H1 (cell line): ENCODE results near the gene COL28A1. TPM values are rescaled to one million over a fixed set of nuclear protein-coding genes. Genes with fewer than 3 reads are reported as not detected.

Experiments
- CTCF ChIA-PET: fragments of 300-600 bp; sonication (Branson Sonifier 250); formaldehyde crosslinking; loops from one replicate; lab custom pipeline; 2021; ENCODE audit not compliant: partially characterized antibody; lab: Charles Lee
- POLR2A ChIA-PET: fragments of 300-600 bp; sonication (Branson Sonifier 250); formaldehyde crosslinking; loops from one replicate; lab custom pipeline; 2021; ENCODE audit warnings: inconsistent platforms; ENCODE audit not compliant: partially characterized antibody; lab: Charles Lee
- DNase-seq, 2 experiments: peaks; one replicate each; pipeline versions ENCODE4 v3.0.0 to v3.0.0-alpha.2; 2010 to 2022; ENCODE audit warnings: low spot score in 2 of 2, low read depth in 1 of 2, mixed read lengths in 1 of 2
- FAIRE-seq: peaks from 2 replicates; lab custom pipeline; 2011; peaks lifted over from hg19 to GRCh38; lab: Jason Lieb, UNC
- H2AFZ ChIP-seq: 2 replicates; pipeline ENCODE4 v1.8.1; 2012; ENCODE audit warnings: low read length, inconsistent platforms
- H2AK5ac ChIP-seq: 2 replicates; pipeline ENCODE4 v1.6.1; 2013; ENCODE audit warnings: low read depth, low read length
- H2BK120ac ChIP-seq: replicated peaks from 2 replicates; pipeline ENCODE3; 2013; ENCODE audit warnings: low read depth, low read length, inconsistent platforms
- H2BK12ac ChIP-seq: 2 replicates; pipeline ENCODE4 v1.6.1; 2013; ENCODE audit warnings: low read depth, low read length
- H2BK15ac ChIP-seq: 2 replicates; pipeline ENCODE4 v1.6.1; 2013; ENCODE audit warnings: low read length
- H2BK20ac ChIP-seq: 2 replicates; pipeline ENCODE4 v1.6.1; 2013; ENCODE audit warnings: low read length
- H2BK5ac ChIP-seq: 2 replicates; pipeline ENCODE4 v1.6.1; 2013; ENCODE audit warnings: low read depth, low read length
- H3K14ac ChIP-seq: 2 replicates; pipeline ENCODE4 v1.6.1; 2013; ENCODE audit warnings: inconsistent platforms; ENCODE audit not compliant: insufficient read length
- H3K18ac ChIP-seq: 2 replicates; pipeline ENCODE4 v1.6.1; 2013; ENCODE audit warnings: low read length; ENCODE audit errors: extremely low read depth
- H3K23ac ChIP-seq: 2 replicates; pipeline ENCODE4 v1.6.1; 2013; ENCODE audit warnings: inconsistent platforms; ENCODE audit not compliant: insufficient read length
- H3K23me2 ChIP-seq: 2 replicates; pipeline ENCODE4 v1.6.1; 2013; ENCODE audit warnings: low read depth, low read length
- H3K27ac ChIP-seq: 2 replicates; pipeline ENCODE4 v1.6.1; 2011; ENCODE audit warnings: low read depth, low read length, inconsistent platforms
- H3K27me3 ChIP-seq, 4 experiments: replicated peaks in 1 of 4; 1 replicate in 1 of 4; 2 replicates in 3 of 4; pipeline versions ENCODE4 v1.6.1 to v1.8.1; 2011 to 2013; ENCODE audit warnings: low read length in 3 of 4, mild to moderate bottlenecking in 3 of 4, inconsistent platforms in 2 of 4, mixed read lengths in 2 of 4, moderate library complexity in 1 of 4; ENCODE audit not compliant: control insufficient read depth in 3 of 4, insufficient read depth in 3 of 4; ENCODE audit errors: extremely low read depth in 1 of 4
- H3K36me3 ChIP-seq, 4 experiments: 2 replicates each; pipeline versions ENCODE4 v1.6.1 to v1.8.1; 2011 to 2013; ENCODE audit warnings: mild to moderate bottlenecking in 4 of 4, low read length in 3 of 4, moderate library complexity in 2 of 4, control low read depth in 1 of 4, inconsistent platforms in 1 of 4; ENCODE audit not compliant: insufficient read depth in 4 of 4, control insufficient read depth in 2 of 4
- H3K4ac ChIP-seq: replicated peaks from 2 replicates; pipeline ENCODE3; 2013; ENCODE audit warnings: low read length, low read depth, mixed read lengths, inconsistent platforms; ENCODE audit not compliant: insufficient read length
- H3K4me1 ChIP-seq, 4 experiments: replicated peaks in 1 of 4; 1 replicate in 1 of 4; 2 replicates in 3 of 4; pipeline versions ENCODE4 v1.6.1 to v1.8.1; 2011 to 2013; ENCODE audit warnings: low read length in 3 of 4, inconsistent platforms in 2 of 4, mixed read lengths in 1 of 4; ENCODE audit not compliant: insufficient read depth in 4 of 4, control insufficient read depth in 3 of 4
- H3K4me2 ChIP-seq, 2 experiments: 2 replicates each; pipeline versions ENCODE4 v1.6.1 to v1.8.1; 2011 to 2013; ENCODE audit warnings: low read depth in 2 of 2, low read length in 2 of 2, control low read depth in 1 of 2, inconsistent platforms in 1 of 2, mild to moderate bottlenecking in 1 of 2; ENCODE audit not compliant: insufficient read depth in 1 of 2
- H3K4me3 ChIP-seq, 4 experiments: fragments of 200-600, 300-600 bp in 1 of 4; sonication (generic), shearing (Covaris generic), sonication (Bioruptor Twin) in 1 of 4; 2 replicates each; pipeline versions ENCODE4 v1.5.1 to v1.8.1; 2011 to 2016; ENCODE audit warnings: low read length in 4 of 4, low read depth in 3 of 4, control low read depth in 2 of 4, inconsistent platforms in 2 of 4, mild to moderate bottlenecking in 2 of 4, mixed read lengths in 1 of 4, moderate library complexity in 1 of 4; ENCODE audit not compliant: insufficient read depth in 2 of 4; ENCODE audit errors: extremely low read depth in 1 of 4
- H3K56ac ChIP-seq: replicated peaks from 2 replicates; pipeline ENCODE3; 2013; ENCODE audit warnings: low read depth, mild to moderate bottlenecking, mixed read lengths, low read length, inconsistent platforms; ENCODE audit not compliant: insufficient read length
- H3K79me1 ChIP-seq: 2 replicates; pipeline ENCODE4 v1.6.1; 2013; ENCODE audit warnings: low read depth, low read length, control low read depth
- H3K79me2 ChIP-seq, 2 experiments: 2 replicates each; pipeline versions ENCODE4 v1.6.1 to v1.8.1; 2012 to 2013; ENCODE audit warnings: low read length in 2 of 2, mild to moderate bottlenecking in 2 of 2, inconsistent platforms in 1 of 2; ENCODE audit not compliant: insufficient read depth in 2 of 2, control insufficient read depth in 1 of 2
- H3K9ac ChIP-seq, 4 experiments: replicated peaks in 1 of 4; 1 replicate in 1 of 4; 2 replicates in 3 of 4; pipeline versions ENCODE4 v1.6.1 to v1.8.1; 2011 to 2013; ENCODE audit warnings: low read depth in 3 of 4, low read length in 3 of 4, control low read depth in 2 of 4, mild to moderate bottlenecking in 2 of 4, moderate library complexity in 2 of 4, inconsistent platforms in 1 of 4; ENCODE audit errors: extremely low read depth in 1 of 4
- H3K9me3 ChIP-seq, 2 experiments: 2 replicates each; pipeline versions ENCODE4 v1.6.1 to v1.8.1; 2012 to 2013; ENCODE audit warnings: mild to moderate bottlenecking in 2 of 2, moderate library complexity in 2 of 2, control low read depth in 1 of 2, inconsistent platforms in 1 of 2, low read depth in 1 of 2, low read length in 1 of 2, mixed read lengths in 1 of 2; ENCODE audit not compliant: insufficient read depth in 2 of 2
- H4K20me1 ChIP-seq, 2 experiments: replicated peaks in 1 of 2; 2 replicates each; pipeline versions ENCODE3 to v1.8.1; 2011 to 2013; ENCODE audit warnings: inconsistent platforms in 2 of 2, low read length in 2 of 2, mild to moderate bottlenecking in 1 of 2; ENCODE audit not compliant: insufficient read depth in 2 of 2, control insufficient read depth in 1 of 2
- H4K5ac ChIP-seq: 2 replicates; pipeline ENCODE4 v1.6.1; 2013; ENCODE audit warnings: low read length, low read depth, mixed read lengths, inconsistent platforms; ENCODE audit not compliant: insufficient read length
- H4K8ac ChIP-seq: 2 replicates; pipeline ENCODE4 v1.8.0; 2013; ENCODE audit warnings: mild to moderate bottlenecking, moderate library complexity, low read length, inconsistent platforms; ENCODE audit not compliant: insufficient read depth; ENCODE audit errors: extremely low read depth
- H4K91ac ChIP-seq: replicated peaks from 2 replicates; pipeline ENCODE3; 2013; ENCODE audit warnings: low read length, mixed read lengths, inconsistent platforms; ENCODE audit not compliant: insufficient read length
- ASH2L ChIP-seq: fragments of 200-600, 300-600 bp; sonication (generic); IDR thresholded peaks from one replicate; pipeline ENCODE4 v1.7.1; 2017; ENCODE audit warnings: low read length
- ATF3 ChIP-seq: IDR thresholded peaks from 2 replicates; pipeline ENCODE4 v1.6.1; 2011; ENCODE audit warnings: low read depth, mild to moderate bottlenecking, low read length; ENCODE audit not compliant: insufficient read depth
- BRCA1 ChIP-seq: IDR thresholded peaks from 2 replicates; pipeline ENCODE4 v1.6.1; 2012; ENCODE audit warnings: low read depth, low read length, improper control_type of control experiment
- CHD1 ChIP-seq: IDR thresholded peaks from 2 replicates; pipeline ENCODE4 v1.6.1; 2012; ENCODE audit warnings: low read depth, low read length, improper control_type of control experiment
- CTBP2 ChIP-seq: IDR thresholded peaks from 2 replicates; pipeline ENCODE4 v1.7.0; 2011; ENCODE audit warnings: borderline replicate concordance, mild to moderate bottlenecking, moderate library complexity, mixed read lengths, low read length; ENCODE audit not compliant: insufficient read depth, insufficient read length
- HDAC6 ChIP-seq: IDR thresholded peaks from one replicate; pipeline ENCODE4 v1.7.1; 2012; ENCODE audit warnings: low read depth, mild to moderate bottlenecking, inconsistent platforms, low read length, moderate library complexity
- KDM4A ChIP-seq: IDR thresholded peaks from one replicate; pipeline ENCODE4 v1.7.1; 2012; ENCODE audit warnings: low read depth, mild to moderate bottlenecking, moderate library complexity, low read length, inconsistent platforms; ENCODE audit not compliant: severe bottlenecking
- SAP30 ChIP-seq: fragments of 300-600 bp; sonication (generic); IDR thresholded peaks from 2 replicates; pipeline ENCODE4 v1.7.1; 2012; ENCODE audit warnings: low read length, moderate library complexity, mild to moderate bottlenecking, inconsistent platforms; ENCODE audit not compliant: insufficient read depth, insufficient replicate concordance
- SIN3A ChIP-seq, 2 experiments: IDR thresholded peaks in 1 of 2; conservative IDR thresholded peaks in 1 of 2; 2 replicates each; pipeline ENCODE4 v1.6.1; 2011 to 2012; ENCODE audit warnings: low read length in 2 of 2, improper control_type of control experiment in 1 of 2, low read depth in 1 of 2, mild to moderate bottlenecking in 1 of 2
- SIX5 ChIP-seq: IDR thresholded peaks from 2 replicates; pipeline ENCODE4 v1.6.1; 2011; ENCODE audit warnings: mild to moderate bottlenecking, low read depth, low read length
- SP4 ChIP-seq: IDR thresholded peaks from 2 replicates; pipeline ENCODE4 v1.6.1; 2012; ENCODE audit warnings: low read length, inconsistent platforms
- SRF ChIP-seq: IDR thresholded peaks from 2 replicates; pipeline ENCODE4 v1.6.1; 2011; ENCODE audit warnings: mild to moderate bottlenecking, low read depth, low read length, moderate library complexity
- SUZ12 ChIP-seq: fragments of 200-600 bp; sonication (generic); IDR thresholded peaks from 2 replicates; pipeline ENCODE4 v1.6.1; 2012; ENCODE audit warnings: mild to moderate bottlenecking, inconsistent platforms, low read length, moderate library complexity, mixed read lengths
- TCF12 ChIP-seq: IDR thresholded peaks from 2 replicates; pipeline ENCODE4 v1.6.1; 2011; ENCODE audit warnings: low read depth, mild to moderate bottlenecking, low read length
- YY1 ChIP-seq: IDR thresholded peaks from 2 replicates; pipeline ENCODE4 v1.6.1; 2011; ENCODE audit warnings: low read depth, mild to moderate bottlenecking, low read length
- WGBS, 2 experiments: shearing (Covaris generic) in 1 of 2; methylation state at CpG; one replicate each; pipeline versions ENCODE4 v1.1.6 to v1.1.7; 2013 to 2015; ENCODE audit warnings: low lambda C conversion rate in 2 of 2, mixed read lengths in 2 of 2, inconsistent platforms in 1 of 2, low coverage in 1 of 2, missing lambda C conversion rate in 1 of 2; ENCODE audit not compliant: insufficient replicate concordance in 2 of 2, insufficient coverage in 1 of 2, insufficient read length in 1 of 2; ENCODE audit errors: extremely low coverage in 1 of 2, missing lambda C conversion rate in 1 of 2; 5-methylcytosine and 5-hydroxymethylcytosine counted together
- polyA plus RNA-seq, 7 experiments: library from polyadenylated mRNA; depleted of rRNA in 3 of 7; stranded (reverse) in 5 of 7; unstranded in 2 of 7; fragments of >200 nt in 5 of 7; fragments of 200-250 nt in 2 of 7; gene quantifications; 1 replicate in 5 of 7; 2 replicates in 1 of 7; 4 replicates in 1 of 7; pipeline versions ENCODE4 v1.2.1 to v1.2.3, GENCODE V29; 2011 to 2013; ENCODE audit warnings: missing spikeins in 2 of 7, mixed read lengths in 2 of 7
- total RNA-seq: library from RNA; stranded (reverse); fragmentation: NEBNext Ultra II Directional; extraction: Animal tissue kit (Norgen Biotek cat#: 25700); gene quantifications from 2 replicates; pipeline ENCODE4 v1.2.1, GENCODE V29; 2021

Gene COL28A1
- total and polyA plus RNA-seq, 2 of the 8 experiments (the other 6 are each of a cell fraction or from before 2014, with no cell fraction given) = 0.22 to 0.38 TPM

- Histone ChIP-seq H3K9ac (no peak overlapping the region), H4K20me1 (no peaks in the 10 kb centered on the region), H4K5ac (no peak overlapping the region), H3K4ac (no peak overlapping the region), H3K27me3 (no peaks in the 10 kb centered on the region), H2AK5ac (no peak overlapping the region), H2BK5ac (no peak overlapping the region), H2AFZ (no peak overlapping the region), H4K91ac (no peak overlapping the region), H3K79me2 (no peaks in the 10 kb centered on the region), H3K36me3 (no peaks in the 10 kb centered on the region), H3K14ac (no peak overlapping the region), H2BK15ac (no peak overlapping the region), H2BK120ac (no peak overlapping the region), H3K4me3 (no peak overlapping the region), H3K23ac (no peak overlapping the region), H3K9me3 (no peaks in the 10 kb centered on the region), H4K8ac (no peak overlapping the region), H3K18ac (no peak overlapping the region), H3K23me2 (no peaks in the 10 kb centered on the region), H3K4me1 (no peaks in the 10 kb centered on the region), H2BK20ac (no peak overlapping the region), H2BK12ac (no peak overlapping the region), H3K56ac (no peak overlapping the region), H3K79me1 (no peaks in the 10 kb centered on the region), H3K4me2 (no peak overlapping the region), H3K27ac (no peak overlapping the region)
- WGBS, 2 experiments = 89% methylated on average over 4 of the region's 4 CpGs; no CpG with 5 or more reads in 1 of the 2 experiments
- FAIRE-seq (no peak), DNase-seq (no peak)
- ChIA-PET CTCF (interaction anchor here (0.8 to 1.6 kb wide), 3 partner anchors 105 to 426 kb away, joined by 3 to 9 read pairs (median 5); no protein-coding TSS in a partner anchor), POLR2A (no interaction called here)
- TF ChIP-seq SAP30 (no peak), ASH2L (no peak), HDAC6 (no peak), KDM4A (no peak), CTBP2 (no peak), ATF3 (no peak), BRCA1 (no peak), SRF (no peak), SP4 (no peak), YY1 (no peak), SIX5 (no peak), CHD1 (no peak), SUZ12 (no peak), SIN3A (conservative IDR thresholded peaks at IDR 0.05 in 1 of 2, IDR thresholded peaks at IDR 0.05 in 1 of 2; ENCODE audit: low read depth in 1 of 2, low read length in 2 of 2) (no peak), TCF12 (no peak)
These were observed 6.3 kb downstream of the COL28A1 start for GRCh38 chr7:7529328-7529727.
